Neural cell (in vitro differentiated cells): ENCODE measurements around the gene EOGT. TPM values are rescaled to one million over a fixed set of nuclear protein-coding genes. Genes with fewer than 3 reads are reported as not detected.

ENCODE experiments used
- H2AFZ ChIP-seq: fragments of 200-600, 300-800 bp; sonication (generic), shearing (Covaris generic); 2 replicates; pipeline ENCODE4 v1.6.0; 2014; ENCODE audit warnings: low read depth, mild to moderate bottlenecking, antibody characterized with exemption, low read length, moderate library complexity
- H3F3A ChIP-seq: fragments of 200-600 bp; shearing (Covaris generic); 2 replicates; pipeline ENCODE4 v1.6.1; 2016; ENCODE audit warnings: mild to moderate bottlenecking, moderate library complexity, mixed read lengths, antibody characterized with exemption, low read length; ENCODE audit not compliant: insufficient read depth, poor library complexity, severe bottlenecking
- H3K27ac ChIP-seq: fragments of 200-600, 300-800 bp; sonication (generic), shearing (Covaris generic); 2 replicates; pipeline ENCODE4 v1.5.1; 2014; ENCODE audit warnings: mild to moderate bottlenecking, low read length, moderate library complexity
- H3K27me3 ChIP-seq: fragments of 300-800, 200-600 bp; sonication (generic), shearing (Covaris generic); 2 replicates; pipeline ENCODE4 v1.6.0; 2014; ENCODE audit warnings: mild to moderate bottlenecking, low read depth, low read length, moderate library complexity; ENCODE audit not compliant: insufficient read depth
- H3K36me3 ChIP-seq: fragments of 300-800, 200-600 bp; sonication (generic), shearing (Covaris generic); 2 replicates; pipeline ENCODE4 v1.5.1; 2014; ENCODE audit warnings: mild to moderate bottlenecking, antibody characterized with exemption, low read length, moderate library complexity; ENCODE audit not compliant: insufficient read depth
- H3K4me2 ChIP-seq: fragments of 300-800, 200-600 bp; sonication (generic), shearing (Covaris generic); 2 replicates; pipeline ENCODE4 v1.6.0; 2014; ENCODE audit warnings: mild to moderate bottlenecking, low read length
- H3K4me3 ChIP-seq: fragments of 300-800, 200-600 bp; sonication (generic), shearing (Covaris generic); 2 replicates; pipeline ENCODE4 v1.5.1; 2014; ENCODE audit warnings: mild to moderate bottlenecking, low read length, moderate library complexity
- H3K79me2 ChIP-seq: fragments of 200-600 bp; shearing (Covaris generic); replicated peaks from 2 replicates; pipeline ENCODE4 v1.6.0; 2014; ENCODE audit warnings: mild to moderate bottlenecking, low read length, moderate library complexity; ENCODE audit not compliant: insufficient read depth
- H3K9ac ChIP-seq: fragments of 300-800, 200-600 bp; sonication (generic), shearing (Covaris generic); 2 replicates; pipeline ENCODE4 v1.6.1; 2016; ENCODE audit warnings: mild to moderate bottlenecking, low read length, mixed read lengths
- H3K9me2 ChIP-seq: fragments of 200-600 bp; shearing (Covaris generic); 2 replicates; pipeline ENCODE4 v1.6.1; 2016; ENCODE audit warnings: mild to moderate bottlenecking, low read length, mixed read lengths; ENCODE audit not compliant: insufficient read depth
- H3K9me3 ChIP-seq: fragments of 200-600, 300-800 bp; sonication (generic), shearing (Covaris generic); 2 replicates; pipeline ENCODE4 v1.6.1; 2016; ENCODE audit warnings: mild to moderate bottlenecking, mixed run types, low read length, moderate library complexity, mixed read lengths
- H4K20me1 ChIP-seq: fragments of 200-600 bp; shearing (Covaris generic); 2 replicates; pipeline ENCODE4 v1.6.1; 2016; ENCODE audit warnings: mild to moderate bottlenecking, mixed run types; ENCODE audit not compliant: insufficient read depth
- EP300 ChIP-seq: fragments of 450-650 bp; conservative IDR thresholded peaks from 2 replicates; pipeline ENCODE4 v1.6.1; 2014; ENCODE audit warnings: antibody characterized with exemption, mild to moderate bottlenecking, moderate library complexity; ENCODE audit not compliant: poor library complexity, severe bottlenecking
- EZH2 ChIP-seq: fragments of 200-600, 300-800 bp; shearing (Covaris generic), sonication (generic); IDR thresholded peaks from 2 replicates; pipeline ENCODE4 v1.6.1; 2014; ENCODE audit warnings: antibody characterized with exemption, low read length, borderline replicate concordance, mild to moderate bottlenecking; ENCODE audit not compliant: insufficient read depth, poor library complexity, severe bottlenecking
- MXI1 ChIP-seq: fragments of 450-650 bp; conservative IDR thresholded peaks from 2 replicates; pipeline ENCODE4 v1.6.1; 2014; ENCODE audit warnings: antibody characterized with exemption, mild to moderate bottlenecking; ENCODE audit not compliant: poor library complexity, severe bottlenecking
- POLR2AphosphoS5 ChIP-seq: IDR thresholded peaks from 2 replicates; pipeline ENCODE4 v1.6.1; 2012
- RAD21 ChIP-seq: fragments of 450-650 bp; conservative IDR thresholded peaks from 2 replicates; pipeline ENCODE4 v1.6.1; 2014; ENCODE audit warnings: antibody characterized with exemption, mild to moderate bottlenecking, moderate library complexity
- SMC3 ChIP-seq: fragments of 450-650 bp; conservative IDR thresholded peaks from 2 replicates; pipeline ENCODE4 v1.6.1; 2014; ENCODE audit warnings: antibody characterized with exemption, mild to moderate bottlenecking, moderate library complexity; ENCODE audit not compliant: poor library complexity
- TAF1 ChIP-seq: IDR thresholded peaks from 2 replicates; pipeline ENCODE4 v1.6.1; 2012; ENCODE audit warnings: low read depth
- polyA plus RNA-seq: library from polyadenylated mRNA; depleted of rRNA; stranded (reverse); fragments of >200 nt; gene quantifications from 2 replicates; pipeline ENCODE4 v1.2.3, GENCODE V29; 2014
- TF ChIP-seq, protein P1 (sequence below): fragments of 450-650 bp; IDR thresholded peaks from 2 replicates; pipeline ENCODE4 v1.5.1; 2014; ENCODE audit warnings: antibody characterized with exemption, mild to moderate bottlenecking, moderate library complexity; ENCODE audit not compliant: poor library complexity, severe bottlenecking
- TF ChIP-seq, protein P2 (sequence below): IDR thresholded peaks from 2 replicates; pipeline ENCODE4 v1.6.1; 2012; ENCODE audit warnings: borderline replicate concordance

The EOGT gene
- polyA plus RNA-seq, 1 donor from 2014 or later: 3.2 TPM

DNA sequence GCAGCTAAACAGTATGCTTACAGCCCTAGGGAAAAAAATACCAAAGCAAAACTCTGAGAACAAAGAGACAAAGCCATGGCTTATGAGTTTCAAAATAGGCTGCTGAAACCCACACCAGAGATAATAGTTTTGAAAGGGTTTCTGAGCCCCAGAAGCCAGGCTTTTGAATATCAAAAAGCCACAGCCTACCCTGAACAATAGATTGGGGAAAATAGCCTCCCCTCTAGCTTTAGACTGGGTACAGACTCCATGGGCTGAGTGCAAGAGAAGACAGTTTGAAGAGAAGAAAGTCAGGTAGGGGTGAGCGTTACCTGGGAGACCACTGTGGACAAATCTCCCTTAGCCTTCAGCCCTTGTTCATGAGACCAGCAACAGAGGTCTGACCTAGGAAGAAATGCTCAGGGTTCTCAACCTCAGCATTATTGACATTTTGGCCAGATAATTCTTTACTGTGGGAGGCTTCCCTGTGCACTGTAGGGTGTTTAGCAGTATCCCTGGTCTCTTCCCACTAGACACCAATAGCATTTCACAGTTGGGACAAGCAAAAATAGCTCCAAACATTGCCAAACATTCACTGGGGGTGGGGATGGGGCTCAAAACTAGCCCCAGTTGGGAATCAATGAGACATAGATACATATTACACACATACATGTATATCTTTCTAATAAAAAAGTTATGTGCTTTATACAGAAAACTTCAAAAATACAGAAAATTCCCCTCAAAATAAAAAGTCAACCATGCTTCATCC, 69.6 kb downstream of the EOGT start:
- no peak for TF ChIP-seq MXI1
- no peak for TF ChIP-seq EP300
- TF ChIP-seq, protein P1, sequence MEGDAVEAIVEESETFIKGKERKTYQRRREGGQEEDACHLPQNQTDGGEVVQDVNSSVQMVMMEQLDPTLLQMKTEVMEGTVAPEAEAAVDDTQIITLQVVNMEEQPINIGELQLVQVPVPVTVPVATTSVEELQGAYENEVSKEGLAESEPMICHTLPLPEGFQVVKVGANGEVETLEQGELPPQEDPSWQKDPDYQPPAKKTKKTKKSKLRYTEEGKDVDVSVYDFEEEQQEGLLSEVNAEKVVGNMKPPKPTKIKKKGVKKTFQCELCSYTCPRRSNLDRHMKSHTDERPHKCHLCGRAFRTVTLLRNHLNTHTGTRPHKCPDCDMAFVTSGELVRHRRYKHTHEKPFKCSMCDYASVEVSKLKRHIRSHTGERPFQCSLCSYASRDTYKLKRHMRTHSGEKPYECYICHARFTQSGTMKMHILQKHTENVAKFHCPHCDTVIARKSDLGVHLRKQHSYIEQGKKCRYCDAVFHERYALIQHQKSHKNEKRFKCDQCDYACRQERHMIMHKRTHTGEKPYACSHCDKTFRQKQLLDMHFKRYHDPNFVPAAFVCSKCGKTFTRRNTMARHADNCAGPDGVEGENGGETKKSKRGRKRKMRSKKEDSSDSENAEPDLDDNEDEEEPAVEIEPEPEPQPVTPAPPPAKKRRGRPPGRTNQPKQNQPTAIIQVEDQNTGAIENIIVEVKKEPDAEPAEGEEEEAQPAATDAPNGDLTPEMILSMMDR: no peak
- TF ChIP-seq SMC3: no peak
- H3K9me2 ChIP-seq: no peaks in the 10 kb centered on the region
- H2AFZ ChIP-seq: no peak overlapping the region
- no peaks in the 10 kb centered on the region for H3K79me2 ChIP-seq
- H3F3A ChIP-seq: no peaks in the 10 kb centered on the region
- no peak overlapping the region for H3K4me3 ChIP-seq
- no peaks in the 10 kb centered on the region for H3K36me3 ChIP-seq
- H3K27ac ChIP-seq: no peak overlapping the region
- H3K4me2 ChIP-seq: no peak overlapping the region
- H4K20me1 ChIP-seq: no peaks in the 10 kb centered on the region
- H3K27me3 ChIP-seq: no peaks in the 10 kb centered on the region
- H3K9me3 ChIP-seq: no peaks in the 10 kb centered on the region
- H3K9ac ChIP-seq: no peak overlapping the region

DNA sequence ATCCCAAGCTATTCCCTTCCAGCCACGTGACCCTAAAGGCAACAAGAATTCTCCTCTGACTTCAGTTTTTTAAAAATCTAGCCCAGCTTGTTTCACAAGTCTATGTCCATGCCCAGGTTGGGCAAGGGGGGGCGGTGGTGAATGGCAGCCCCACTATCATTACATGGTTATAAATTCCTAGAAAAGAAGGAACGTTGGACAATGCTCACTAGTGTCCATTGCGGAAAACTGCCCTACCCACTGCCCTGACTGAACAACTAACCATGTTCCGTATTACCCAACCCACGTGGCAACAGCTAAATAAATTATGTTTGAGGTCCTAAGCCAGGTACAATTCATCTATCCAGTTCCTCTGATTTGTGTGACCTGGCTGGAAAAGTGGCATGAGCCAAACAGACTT, 72.4 kb downstream of the EOGT start:
- H2AFZ ChIP-seq: no peak overlapping the region
- no peaks in the 10 kb centered on the region for H3K36me3 ChIP-seq
- no peak overlapping the region for H3K9ac ChIP-seq
- no peaks in the 10 kb centered on the region for H4K20me1 ChIP-seq
- H3K27ac ChIP-seq: no peak overlapping the region
- no peaks in the 10 kb centered on the region for H3K79me2 ChIP-seq
- H3K27me3 ChIP-seq: no peaks in the 10 kb centered on the region
- no peak overlapping the region for H3K4me2 ChIP-seq
- H3K9me2 ChIP-seq: no peaks in the 10 kb centered on the region
- H3F3A ChIP-seq: no peaks in the 10 kb centered on the region
- H3K9me3 ChIP-seq: no peaks in the 10 kb centered on the region
- H3K4me3 ChIP-seq: no peak overlapping the region
- TF ChIP-seq EZH2 (no peak), RAD21 (no peak), SMC3 (no peak), MXI1 (no peak), POLR2AphosphoS5 (no peak), EP300 (no peak), TAF1 (no peak)
- TF ChIP-seq, protein P1: no peak
- TF ChIP-seq, protein P2, sequence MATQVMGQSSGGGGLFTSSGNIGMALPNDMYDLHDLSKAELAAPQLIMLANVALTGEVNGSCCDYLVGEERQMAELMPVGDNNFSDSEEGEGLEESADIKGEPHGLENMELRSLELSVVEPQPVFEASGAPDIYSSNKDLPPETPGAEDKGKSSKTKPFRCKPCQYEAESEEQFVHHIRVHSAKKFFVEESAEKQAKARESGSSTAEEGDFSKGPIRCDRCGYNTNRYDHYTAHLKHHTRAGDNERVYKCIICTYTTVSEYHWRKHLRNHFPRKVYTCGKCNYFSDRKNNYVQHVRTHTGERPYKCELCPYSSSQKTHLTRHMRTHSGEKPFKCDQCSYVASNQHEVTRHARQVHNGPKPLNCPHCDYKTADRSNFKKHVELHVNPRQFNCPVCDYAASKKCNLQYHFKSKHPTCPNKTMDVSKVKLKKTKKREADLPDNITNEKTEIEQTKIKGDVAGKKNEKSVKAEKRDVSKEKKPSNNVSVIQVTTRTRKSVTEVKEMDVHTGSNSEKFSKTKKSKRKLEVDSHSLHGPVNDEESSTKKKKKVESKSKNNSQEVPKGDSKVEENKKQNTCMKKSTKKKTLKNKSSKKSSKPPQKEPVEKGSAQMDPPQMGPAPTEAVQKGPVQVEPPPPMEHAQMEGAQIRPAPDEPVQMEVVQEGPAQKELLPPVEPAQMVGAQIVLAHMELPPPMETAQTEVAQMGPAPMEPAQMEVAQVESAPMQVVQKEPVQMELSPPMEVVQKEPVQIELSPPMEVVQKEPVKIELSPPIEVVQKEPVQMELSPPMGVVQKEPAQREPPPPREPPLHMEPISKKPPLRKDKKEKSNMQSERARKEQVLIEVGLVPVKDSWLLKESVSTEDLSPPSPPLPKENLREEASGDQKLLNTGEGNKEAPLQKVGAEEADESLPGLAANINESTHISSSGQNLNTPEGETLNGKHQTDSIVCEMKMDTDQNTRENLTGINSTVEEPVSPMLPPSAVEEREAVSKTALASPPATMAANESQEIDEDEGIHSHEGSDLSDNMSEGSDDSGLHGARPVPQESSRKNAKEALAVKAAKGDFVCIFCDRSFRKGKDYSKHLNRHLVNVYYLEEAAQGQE: no peak
